Lower leg skin (tissue), 4 donors: ENCODE data around the gene HOXA9. TPM values are rescaled to one million over a fixed set of nuclear protein-coding genes. Genes with fewer than 3 reads are reported as not detected.

Experiments used
- DNase-seq, 2 donors: peaks; one replicate each; pipeline ENCODE4 v3.0.0-alpha.2; 2019; ENCODE audit warnings: low spot score in 2 of 2
- H3K4me3 ChIP-seq: fragments of 200-600 bp; sonication (generic); 2 replicates; pipeline ENCODE4 v1.5.1; 2017; ENCODE audit warnings: mild to moderate bottlenecking, low read depth; ENCODE audit not compliant: poor library complexity, severe bottlenecking
- POLR2A ChIP-seq, 2 donors: fragments of 450-650 bp; IDR thresholded peaks; one replicate each; pipeline ENCODE4 v1.6.1; 2016 to 2017; ENCODE audit warnings: antibody characterized with exemption in 2 of 2, mild to moderate bottlenecking in 1 of 2, moderate library complexity in 1 of 2
- WGBS, 2 donors: methylation state at CpG; one replicate each; pipeline ENCODE4 v1.1.5; 2018; 5-methylcytosine and 5-hydroxymethylcytosine counted together
- intact Hi-C: fragments of 100-400 bp; cut with DNase I; formaldehyde crosslinking; loops from one replicate; pipeline ENCODE4 v1.15.0; 2023; ENCODE audit warnings: low total_unique reads
- total RNA-seq, 4 donors: library from RNA; depleted of rRNA; stranded (reverse); fragments of >200 nt; gene quantifications; one replicate each; pipeline ENCODE4 v1.1.0, GENCODE V29; 2016
- TF ChIP-seq, protein P1 (sequence below), 3 donors: fragments of 450-650 bp; IDR thresholded peaks; one replicate each; pipeline ENCODE4 v1.5.1; 2016; ENCODE audit warnings: antibody characterized with exemption in 3 of 3, mild to moderate bottlenecking in 3 of 3, moderate library complexity in 2 of 3

HOXA9 gene
- total RNA-seq, 4 donors from 2014 or later: 43.1 to 50.1 (median 46.9) TPM

- H3K4me3 ChIP-seq: peak overlapping the region; percentile 64
- DNase-seq: peak in 1 of 2 donors; percentile 89
- no peak for TF ChIP-seq POLR2A (IDR thresholded peaks at IDR 0.05)
- TF ChIP-seq, protein P1, sequence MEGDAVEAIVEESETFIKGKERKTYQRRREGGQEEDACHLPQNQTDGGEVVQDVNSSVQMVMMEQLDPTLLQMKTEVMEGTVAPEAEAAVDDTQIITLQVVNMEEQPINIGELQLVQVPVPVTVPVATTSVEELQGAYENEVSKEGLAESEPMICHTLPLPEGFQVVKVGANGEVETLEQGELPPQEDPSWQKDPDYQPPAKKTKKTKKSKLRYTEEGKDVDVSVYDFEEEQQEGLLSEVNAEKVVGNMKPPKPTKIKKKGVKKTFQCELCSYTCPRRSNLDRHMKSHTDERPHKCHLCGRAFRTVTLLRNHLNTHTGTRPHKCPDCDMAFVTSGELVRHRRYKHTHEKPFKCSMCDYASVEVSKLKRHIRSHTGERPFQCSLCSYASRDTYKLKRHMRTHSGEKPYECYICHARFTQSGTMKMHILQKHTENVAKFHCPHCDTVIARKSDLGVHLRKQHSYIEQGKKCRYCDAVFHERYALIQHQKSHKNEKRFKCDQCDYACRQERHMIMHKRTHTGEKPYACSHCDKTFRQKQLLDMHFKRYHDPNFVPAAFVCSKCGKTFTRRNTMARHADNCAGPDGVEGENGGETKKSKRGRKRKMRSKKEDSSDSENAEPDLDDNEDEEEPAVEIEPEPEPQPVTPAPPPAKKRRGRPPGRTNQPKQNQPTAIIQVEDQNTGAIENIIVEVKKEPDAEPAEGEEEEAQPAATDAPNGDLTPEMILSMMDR (IDR thresholded peaks at IDR 0.05): no peak
- intact Hi-C loops: no loop called here
- WGBS, 2 donors: 1% methylated on average over 42 of the region's 59 CpGs; no CpG with 5 or more reads in 1 of the 2 donors
These were observed 8.2 kb upstream of the HOXA9 start for GRCh38 chr7:27173511-27173955.

- DNase-seq: peak in 1 of 2 donors; percentile 95
- WGBS, 2 donors: 0 to 4% methylated on average over 37 to 54 of the region's 58 CpGs
- peak overlapping the region; percentile 64 for H3K4me3 ChIP-seq
- TF ChIP-seq, protein P1 (IDR thresholded peaks at IDR 0.05): no peak
- TF ChIP-seq POLR2A (IDR thresholded peaks at IDR 0.05): no peak
- intact Hi-C loops: no loop called here
These were observed 7.6 kb upstream of the HOXA9 start for GRCh38 chr7:27172823-27173510.

GRCh38 chr7:27172315-27172774 lies 7.0 kb upstream of the HOXA9 start:
- WGBS, 2 donors: 15 to 19% methylated on average over 10 of the region's 10 CpGs
- peak overlapping the region; percentile 64 for H3K4me3 ChIP-seq
- intact Hi-C loops: no loop called here
- DNase-seq: peak in 1 of 2 donors; percentile 88
- no peak for TF ChIP-seq POLR2A (IDR thresholded peaks at IDR 0.05)
- TF ChIP-seq, protein P1 (IDR thresholded peaks at IDR 0.05): no peak

GRCh38 chr7:27171637-27172314 lies 6.4 kb upstream of the HOXA9 start:
- peak overlapping the region; percentile 64 for H3K4me3 ChIP-seq
- intact Hi-C loops: no loop called here
- peak in 1 of 2 donors; percentile 85 for DNase-seq
- TF ChIP-seq, protein P1 (IDR thresholded peaks at IDR 0.05): no peak
- no peak for TF ChIP-seq POLR2A (IDR thresholded peaks at IDR 0.05)
- 17 to 19% methylated on average over 30 of the region's 30 CpGs for WGBS, 2 donors

DNA sequence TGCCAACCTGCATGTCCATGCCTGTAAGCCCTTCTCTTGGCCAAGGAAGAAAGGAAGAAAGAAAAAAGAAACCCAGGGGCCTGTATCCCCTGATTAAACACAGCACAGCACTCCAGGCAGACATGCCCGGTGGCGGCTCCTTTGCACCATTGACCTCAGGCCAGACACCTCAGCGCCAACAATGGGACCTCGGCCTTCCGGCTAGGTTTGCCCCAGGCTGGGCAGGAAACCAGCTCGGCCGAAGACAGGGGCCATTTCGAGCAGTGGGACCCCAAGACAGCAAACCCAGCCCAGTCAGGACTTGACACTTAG lies 5.9 kb upstream of the HOXA9 start:
- peak in 1 of 2 donors; percentile 88 for DNase-seq
- WGBS, 2 donors: 14 to 16% methylated on average over 8 of the region's 8 CpGs
- H3K4me3 ChIP-seq: no peak overlapping the region
- intact Hi-C loops: no loop called here
- TF ChIP-seq, protein P1 (IDR thresholded peaks at IDR 0.05): no peak
- TF ChIP-seq POLR2A (IDR thresholded peaks at IDR 0.05): no peak
